ENCODE measurements around the gene SLC9B1.

- TF ChIP-seq CTCF (IDR thresholded peaks at IDR 0.05) (no peak), POLR2A (IDR thresholded peaks at IDR 0.05) (no peak)
Observed at GRCh38 chr4:102867278-102868152, 152.0 kb downstream of the SLC9B1 start.

Data from lower leg skin (tissue), 3 donors.